HG02852 (cell line): ENCODE measurements around the gene RORB.
A peak's percentile ranks its signal among the peaks of the same experiment; 100 is the strongest.

Source experiments
- ATAC-seq: cut with Tn5 transposase; IDR thresholded peaks from one replicate; pipeline ENCODE4 v1.9.1; 2021; ENCODE audit warnings: mild to moderate bottlenecking, moderate library complexity; ENCODE audit not compliant: unreplicated experiment

Gene RORB

GRCh38 chr9:74496819-74497747, at the start of gene RORB:
Gene RORB, plus strand, starts transcription at chr9:74497335. Its CDS starts 642 bp downstream, at chr9:74497977.
- peak; percentile 93 for ATAC-seq

GRCh38 chr9:74447451-74448193, 49.5 kb upstream of the RORB start:
- ATAC-seq: no peak

GRCh38 chr9:74449060-74449459, 48.1 kb upstream of the RORB start:
- ATAC-seq: no peak

GRCh38 chr9:74458832-74459231, 38.3 kb upstream of the RORB start:
- ATAC-seq: no peak

GRCh38 chr9:74463825-74464224, 33.3 kb upstream of the RORB start:
- no peak for ATAC-seq

GRCh38 chr9:74478606-74479005, 18.5 kb upstream of the RORB start:
- no peak for ATAC-seq

GRCh38 chr9:74479711-74480110, 17.4 kb upstream of the RORB start:
- ATAC-seq: no peak

- no peak for ATAC-seq
Measured at GRCh38 chr9:74487395-74487794, 9.7 kb upstream of the RORB start.

- ATAC-seq: no peak
Measured at GRCh38 chr9:74493512-74493911, 3.6 kb upstream of the RORB start.

GRCh38 chr9:74494490-74494889, 2.6 kb upstream of the RORB start:
- no peak for ATAC-seq

GRCh38 chr9:74496406-74496805, 729 bp upstream of the RORB start:
- ATAC-seq: no peak

GRCh38 chr9:74497748-74498620, 849 bp downstream of the RORB start:
- peak; percentile 9 for ATAC-seq

- no peak for ATAC-seq
Measured at GRCh38 chr9:74498621-74499095, 1.5 kb downstream of the RORB start.

GRCh38 chr9:74499111-74499601, 2.0 kb downstream of the RORB start:
- ATAC-seq: no peak

GRCh38 chr9:74499770-74500583, 2.8 kb downstream of the RORB start:
- no peak for ATAC-seq

- no peak for ATAC-seq
Measured at GRCh38 chr9:74500584-74500924, 3.4 kb downstream of the RORB start.

GRCh38 chr9:74501570-74501969, 4.4 kb downstream of the RORB start:
- ATAC-seq: no peak

GRCh38 chr9:74503219-74503618, 6.1 kb downstream of the RORB start:
- no peak for ATAC-seq

GRCh38 chr9:74503666-74504065, 6.5 kb downstream of the RORB start:
- ATAC-seq: no peak

- no peak for ATAC-seq
Measured at GRCh38 chr9:74511333-74511732, 14.2 kb downstream of the RORB start.
